ENCODE data around the gene SULF2. TPM values are rescaled to one million over a fixed set of nuclear protein-coding genes. Genes with fewer than 3 reads are reported as not detected.

The SULF2 gene
- polyA plus RNA-seq, 4 donors, result 10.3 to 40.9 (median 22.4) TPM

DNA sequence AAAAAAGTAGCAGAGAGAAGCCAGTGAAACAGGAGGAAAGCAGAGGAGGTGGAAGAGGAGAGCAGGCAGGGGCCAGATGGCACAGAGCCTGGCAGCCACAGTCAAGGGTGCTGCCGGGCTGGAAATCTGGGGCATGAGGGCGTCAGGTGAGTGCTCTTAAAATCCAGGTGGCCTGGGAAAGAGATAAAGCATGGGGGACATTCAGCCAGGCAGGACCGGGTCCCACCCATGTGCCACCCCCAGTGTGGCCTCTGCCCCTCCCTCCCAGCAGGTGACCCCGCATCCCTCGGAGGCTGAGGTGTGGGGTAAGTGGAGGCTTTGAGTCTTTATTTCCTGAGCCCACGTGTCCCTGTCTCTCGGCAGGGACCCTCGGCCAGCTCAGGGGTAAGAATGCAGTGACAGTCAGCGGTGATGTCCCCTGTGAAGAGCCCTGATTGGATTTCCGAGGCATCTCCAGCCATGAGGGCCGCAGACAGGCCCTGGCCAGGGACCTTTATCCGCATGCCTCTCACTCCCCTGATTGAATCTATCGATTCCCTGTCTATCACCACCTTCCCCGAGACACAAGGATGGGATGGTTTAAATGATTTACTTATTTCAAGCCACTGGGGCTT, 33.8 kb upstream of the SULF2 start:
- 48 to 76% (median 60%) methylated on average over 13 to 14 of the region's 14 CpGs for WGBS, 3 donors
- no peak for FAIRE-seq

DNA sequence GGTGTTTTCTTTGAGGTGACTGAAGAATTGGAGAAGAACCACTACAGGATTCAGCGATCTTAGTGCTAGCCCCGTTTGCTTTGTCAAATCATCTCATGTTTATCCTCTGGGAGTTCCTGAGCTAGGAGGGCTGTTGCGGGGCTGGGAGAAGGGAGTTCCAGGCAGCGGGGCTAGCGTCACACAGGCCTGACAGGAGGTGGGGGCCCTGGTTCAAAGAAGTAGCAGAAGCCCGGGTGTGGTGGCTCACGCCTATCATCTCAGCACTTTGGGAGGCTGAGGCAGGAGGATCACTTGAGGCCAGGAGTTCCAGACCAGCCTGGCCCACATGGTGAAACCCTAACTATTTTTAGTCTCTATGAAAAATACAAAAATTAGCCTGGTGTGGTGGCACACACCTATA, 33.2 kb upstream of the SULF2 start:
- Histone ChIP-seq H3K36me3 (ENCODE audit: control insufficient read depth in 3 of 3, insufficient read depth in 2 of 3, low read depth in 1 of 3, low read length in 3 of 3) (no peaks in the 10 kb centered on the region), H3K4me1 (ENCODE audit: control insufficient read depth in 3 of 3, insufficient read depth in 2 of 3, low read depth in 1 of 3, low read length in 2 of 3) (no peaks in the 10 kb centered on the region), H3K9me3 (ENCODE audit: control insufficient read depth in 2 of 2, insufficient read depth in 1 of 2, low read depth in 1 of 2, low read length in 1 of 2) (peaks cover 0 to 11% of the 10 kb centered on the region in 2 donors), H3K27me3 (ENCODE audit: control insufficient read depth in 3 of 3, insufficient read depth in 3 of 3, low read length in 3 of 3) (peaks cover 0 to 8% (median 2%) of the 10 kb centered on the region in 3 donors), H3K4me3 (ENCODE audit: low read depth in 1 of 3, low read length in 3 of 3) (no peak overlapping the region), H3K27ac (ENCODE audit: low read depth in 1 of 3, low read length in 2 of 3) (no peak overlapping the region)
- WGBS, 3 donors, result 62 to 68% (median 62%) methylated on average over 7 of the region's 7 CpGs
- DNase-seq (no peak), FAIRE-seq (no peak)

More for the DNA sequence above, 33.8 kb upstream of the SULF2 start:
- Histone ChIP-seq H3K9me3 (ENCODE audit: control insufficient read depth in 2 of 2, insufficient read depth in 1 of 2, low read depth in 1 of 2, low read length in 1 of 2) (peaks cover 0 to 7% of the 10 kb centered on the region in 2 donors), H3K4me3 (ENCODE audit: low read depth in 1 of 3, low read length in 3 of 3) (no peak overlapping the region), H3K4me1 (ENCODE audit: control insufficient read depth in 3 of 3, insufficient read depth in 2 of 3, low read depth in 1 of 3, low read length in 2 of 3) (no peaks in the 10 kb centered on the region), H3K27ac (ENCODE audit: low read depth in 1 of 3, low read length in 2 of 3) (no peak overlapping the region), H3K27me3 (ENCODE audit: control insufficient read depth in 3 of 3, insufficient read depth in 3 of 3, low read length in 3 of 3) (peaks cover 0 to 8% (median 2%) of the 10 kb centered on the region in 3 donors), H3K36me3 (ENCODE audit: control insufficient read depth in 3 of 3, insufficient read depth in 2 of 3, low read depth in 1 of 3, low read length in 3 of 3) (no peaks in the 10 kb centered on the region)
- no peak for DNase-seq

DNA sequence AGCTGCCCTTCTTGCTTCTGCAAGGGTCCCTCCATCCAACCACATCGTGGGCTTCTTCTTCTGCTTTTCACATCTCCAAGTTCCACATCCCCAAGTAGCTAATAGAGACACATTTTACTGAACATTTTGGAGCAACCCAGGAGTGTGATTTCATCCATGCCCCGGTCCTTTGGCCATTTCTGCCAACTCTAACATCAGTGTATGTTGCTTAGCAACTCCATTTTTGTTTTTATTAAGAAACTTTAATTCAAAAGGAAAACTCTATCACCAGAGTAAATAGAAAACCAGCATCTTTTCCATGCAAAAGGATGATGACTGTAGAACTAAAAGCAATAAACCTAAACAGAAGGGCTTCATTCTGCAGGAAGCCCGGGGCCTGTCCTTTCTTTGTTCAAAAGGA, 32.7 kb upstream of the SULF2 start:
- peaks cover 0 to 8% (median 2%) of the 10 kb centered on the region in 3 donors for H3K27me3 ChIP-seq (ENCODE audit: control insufficient read depth in 3 of 3, insufficient read depth in 3 of 3, low read length in 3 of 3)
- WGBS, 3 donors, result 31 to 49% (median 33%) methylated on average over 3 of the region's 3 CpGs
- H3K4me3 ChIP-seq (ENCODE audit: low read depth in 1 of 3, low read length in 3 of 3), result no peak overlapping the region
- H3K27ac ChIP-seq (ENCODE audit: low read depth in 1 of 3, low read length in 2 of 3), result no peak overlapping the region
- H3K9me3 ChIP-seq (ENCODE audit: control insufficient read depth in 2 of 2, insufficient read depth in 1 of 2, low read depth in 1 of 2, low read length in 1 of 2), result peaks cover 0 to 11% of the 10 kb centered on the region in 2 donors
- FAIRE-seq (no peak), DNase-seq (no peak)
- no peaks in the 10 kb centered on the region for H3K4me1 ChIP-seq (ENCODE audit: control insufficient read depth in 3 of 3, insufficient read depth in 2 of 3, low read depth in 1 of 3, low read length in 2 of 3)
- no peaks in the 10 kb centered on the region for H3K36me3 ChIP-seq (ENCODE audit: control insufficient read depth in 3 of 3, insufficient read depth in 2 of 3, low read depth in 1 of 3, low read length in 3 of 3)

DNA sequence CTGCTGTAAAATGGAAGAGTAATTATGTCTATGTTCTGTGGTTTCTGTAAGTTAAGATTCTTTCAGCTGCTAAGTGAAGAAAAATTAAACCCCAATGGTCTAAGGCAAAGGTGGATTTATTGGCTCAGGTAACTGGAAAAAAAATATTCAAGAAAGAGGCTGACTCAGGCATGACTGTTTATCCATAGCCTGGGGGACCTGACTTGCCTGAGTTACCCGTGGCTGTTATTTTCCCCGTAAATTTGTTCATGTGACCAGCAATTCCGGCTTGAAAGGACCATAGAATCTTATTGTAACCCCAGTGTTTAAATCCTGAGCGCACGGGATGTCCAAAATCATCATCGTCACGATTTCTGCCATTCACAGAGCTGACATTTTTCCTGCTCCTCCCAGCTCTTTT, 32.3 kb upstream of the SULF2 start:
- Histone ChIP-seq H3K27me3 (ENCODE audit: control insufficient read depth in 3 of 3, insufficient read depth in 3 of 3, low read length in 3 of 3) (peaks cover 0 to 8% (median 2%) of the 10 kb centered on the region in 3 donors), H3K36me3 (ENCODE audit: control insufficient read depth in 3 of 3, insufficient read depth in 2 of 3, low read depth in 1 of 3, low read length in 3 of 3) (no peaks in the 10 kb centered on the region), H3K4me3 (ENCODE audit: low read depth in 1 of 3, low read length in 3 of 3) (no peak overlapping the region), H3K9me3 (ENCODE audit: control insufficient read depth in 2 of 2, insufficient read depth in 1 of 2, low read depth in 1 of 2, low read length in 1 of 2) (peaks cover 0 to 11% of the 10 kb centered on the region in 2 donors), H3K4me1 (ENCODE audit: control insufficient read depth in 3 of 3, insufficient read depth in 2 of 3, low read depth in 1 of 3, low read length in 2 of 3) (no peaks in the 10 kb centered on the region), H3K27ac (ENCODE audit: low read depth in 1 of 3, low read length in 2 of 3) (no peak overlapping the region)
- 82 to 84% (median 83%) methylated on average over 7 of the region's 7 CpGs for WGBS, 3 donors
- FAIRE-seq (no peak), DNase-seq (no peak)

DNA sequence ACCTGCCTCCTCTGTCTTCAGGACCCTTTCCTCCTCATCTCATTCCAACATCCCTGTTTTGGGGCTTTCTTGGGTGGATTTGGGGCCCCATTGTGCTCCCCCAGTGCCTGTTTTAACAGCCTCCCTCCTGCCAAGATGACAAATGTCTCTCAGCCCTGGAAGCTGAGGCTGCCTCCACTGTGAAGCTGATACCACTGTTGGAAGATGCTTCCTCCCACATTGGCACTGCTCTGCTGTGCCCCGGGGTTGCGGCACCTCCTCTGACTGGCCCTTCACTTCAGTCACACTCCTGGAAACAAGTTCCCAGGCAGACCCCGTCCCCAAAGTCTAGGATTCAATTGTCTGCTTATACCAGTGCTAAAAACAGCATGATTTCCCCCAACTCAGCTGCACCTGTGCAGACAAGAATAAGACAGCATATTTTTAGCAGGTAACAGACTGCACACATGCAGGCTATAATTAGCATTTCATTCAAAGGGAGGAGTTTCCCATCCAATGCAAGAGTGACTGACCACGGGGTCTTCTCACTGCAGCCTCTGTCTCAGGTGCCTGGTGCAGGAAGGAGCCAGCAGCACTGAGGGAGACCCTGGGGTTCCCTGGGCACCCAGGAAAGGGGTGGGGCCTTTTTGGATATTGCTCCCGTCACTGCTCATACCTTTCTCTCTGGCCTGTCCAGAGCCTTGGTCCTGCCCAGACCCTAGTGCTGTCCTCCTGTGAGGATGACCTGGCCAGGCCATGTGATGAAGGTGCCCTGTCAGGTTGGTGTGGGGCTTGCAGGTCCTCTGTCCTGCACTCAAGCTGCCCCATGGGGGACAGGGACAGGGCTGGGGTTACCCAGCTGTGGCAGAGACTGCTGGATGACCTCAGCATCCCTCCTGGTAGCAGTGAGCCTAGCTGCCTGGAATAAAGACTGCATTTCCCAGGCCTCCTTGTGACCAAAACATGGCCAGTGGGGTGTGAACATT, 31.5 kb upstream of the SULF2 start:
- Histone ChIP-seq H3K9me3 (ENCODE audit: control insufficient read depth in 2 of 2, insufficient read depth in 1 of 2, low read depth in 1 of 2, low read length in 1 of 2) (peaks cover 0 to 11% of the 10 kb centered on the region in 2 donors), H3K36me3 (ENCODE audit: control insufficient read depth in 3 of 3, insufficient read depth in 2 of 3, low read depth in 1 of 3, low read length in 3 of 3) (no peaks in the 10 kb centered on the region), H3K27me3 (ENCODE audit: control insufficient read depth in 3 of 3, insufficient read depth in 3 of 3, low read length in 3 of 3) (peaks cover 0 to 5% (median 2%) of the 10 kb centered on the region in 3 donors), H3K4me1 (ENCODE audit: control insufficient read depth in 3 of 3, insufficient read depth in 2 of 3, low read depth in 1 of 3, low read length in 2 of 3) (no peaks in the 10 kb centered on the region), H3K27ac (ENCODE audit: low read depth in 1 of 3, low read length in 2 of 3) (no peak overlapping the region), H3K4me3 (ENCODE audit: low read depth in 1 of 3, low read length in 3 of 3) (no peak overlapping the region)
- DNase-seq, result no peak
- FAIRE-seq, result no peak
- 46 to 61% (median 54%) methylated on average over 5 of the region's 5 CpGs for WGBS, 3 donors

DNA sequence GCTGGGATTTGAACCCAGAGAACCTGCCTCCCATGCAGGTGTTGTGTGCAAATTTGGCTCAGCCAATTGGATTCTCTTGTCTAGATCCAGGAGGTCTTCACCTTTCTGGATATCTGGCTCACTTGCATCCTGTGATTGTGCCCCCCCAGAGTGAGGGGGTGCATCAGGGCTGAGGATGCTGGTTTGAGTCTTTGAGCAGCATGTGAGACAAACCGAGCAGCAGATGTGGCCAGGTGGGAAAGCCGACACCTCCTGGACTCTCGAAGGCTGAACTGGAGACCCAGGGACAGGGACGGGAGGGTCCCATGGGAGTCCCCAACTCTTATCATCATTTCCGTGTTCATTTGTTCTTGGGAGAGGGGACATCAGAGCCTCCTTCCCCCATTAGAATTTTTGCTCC, 30.6 kb upstream of the SULF2 start:
- no peak overlapping the region for H3K27ac ChIP-seq (ENCODE audit: low read depth in 1 of 3, low read length in 2 of 3)
- H3K4me3 ChIP-seq (ENCODE audit: low read depth in 1 of 3, low read length in 3 of 3), result no peak overlapping the region
- peaks cover 0 to 11% of the 10 kb centered on the region in 2 donors for H3K9me3 ChIP-seq (ENCODE audit: control insufficient read depth in 2 of 2, insufficient read depth in 1 of 2, low read depth in 1 of 2, low read length in 1 of 2)
- no peak for DNase-seq
- no peaks in the 10 kb centered on the region for H3K36me3 ChIP-seq (ENCODE audit: control insufficient read depth in 3 of 3, insufficient read depth in 2 of 3, low read depth in 1 of 3, low read length in 3 of 3)
- no peaks in the 10 kb centered on the region for H3K4me1 ChIP-seq (ENCODE audit: control insufficient read depth in 3 of 3, insufficient read depth in 2 of 3, low read depth in 1 of 3, low read length in 2 of 3)
- H3K27me3 ChIP-seq (ENCODE audit: control insufficient read depth in 3 of 3, insufficient read depth in 3 of 3, low read length in 3 of 3), result peaks cover 0 to 7% (median 4%) of the 10 kb centered on the region in 3 donors
- 52 to 79% (median 60%) methylated on average over 5 of the region's 5 CpGs for WGBS, 3 donors
- no peak for FAIRE-seq

DNA sequence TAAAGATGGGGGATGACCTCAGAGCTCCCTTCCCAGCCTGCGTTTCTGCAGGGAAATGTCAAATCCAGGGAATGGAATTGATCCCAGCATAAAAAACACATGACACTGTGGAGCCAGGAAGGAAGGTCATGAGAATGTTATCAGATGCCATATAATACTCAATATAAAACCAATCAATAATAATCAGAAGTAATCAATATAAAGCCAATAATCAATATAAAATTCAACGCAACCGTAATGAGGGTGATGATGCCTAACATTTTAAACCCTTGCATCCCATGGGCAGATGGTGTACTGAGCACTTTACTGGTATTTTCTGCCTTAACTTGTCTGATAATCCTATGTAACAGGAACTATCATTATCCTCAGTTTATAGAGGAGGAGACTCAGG, 30.1 kb upstream of the SULF2 start:
- Histone ChIP-seq H3K4me3 (ENCODE audit: low read depth in 1 of 3, low read length in 3 of 3) (no peak overlapping the region), H3K36me3 (ENCODE audit: control insufficient read depth in 3 of 3, insufficient read depth in 2 of 3, low read depth in 1 of 3, low read length in 3 of 3) (no peaks in the 10 kb centered on the region), H3K27ac (ENCODE audit: low read depth in 1 of 3, low read length in 2 of 3) (no peak overlapping the region), H3K9me3 (ENCODE audit: control insufficient read depth in 2 of 2, insufficient read depth in 1 of 2, low read depth in 1 of 2, low read length in 1 of 2) (peaks cover 0 to 11% of the 10 kb centered on the region in 2 donors), H3K4me1 (ENCODE audit: control insufficient read depth in 3 of 3, insufficient read depth in 2 of 3, low read depth in 1 of 3, low read length in 2 of 3) (no peaks in the 10 kb centered on the region), H3K27me3 (ENCODE audit: control insufficient read depth in 3 of 3, insufficient read depth in 3 of 3, low read length in 3 of 3) (peaks cover 0 to 8% (median 5%) of the 10 kb centered on the region in 3 donors)
- FAIRE-seq (no peak), DNase-seq (no peak)
- 67 to 80% (median 77%) methylated on average over 3 of the region's 3 CpGs for WGBS, 3 donors

DNA sequence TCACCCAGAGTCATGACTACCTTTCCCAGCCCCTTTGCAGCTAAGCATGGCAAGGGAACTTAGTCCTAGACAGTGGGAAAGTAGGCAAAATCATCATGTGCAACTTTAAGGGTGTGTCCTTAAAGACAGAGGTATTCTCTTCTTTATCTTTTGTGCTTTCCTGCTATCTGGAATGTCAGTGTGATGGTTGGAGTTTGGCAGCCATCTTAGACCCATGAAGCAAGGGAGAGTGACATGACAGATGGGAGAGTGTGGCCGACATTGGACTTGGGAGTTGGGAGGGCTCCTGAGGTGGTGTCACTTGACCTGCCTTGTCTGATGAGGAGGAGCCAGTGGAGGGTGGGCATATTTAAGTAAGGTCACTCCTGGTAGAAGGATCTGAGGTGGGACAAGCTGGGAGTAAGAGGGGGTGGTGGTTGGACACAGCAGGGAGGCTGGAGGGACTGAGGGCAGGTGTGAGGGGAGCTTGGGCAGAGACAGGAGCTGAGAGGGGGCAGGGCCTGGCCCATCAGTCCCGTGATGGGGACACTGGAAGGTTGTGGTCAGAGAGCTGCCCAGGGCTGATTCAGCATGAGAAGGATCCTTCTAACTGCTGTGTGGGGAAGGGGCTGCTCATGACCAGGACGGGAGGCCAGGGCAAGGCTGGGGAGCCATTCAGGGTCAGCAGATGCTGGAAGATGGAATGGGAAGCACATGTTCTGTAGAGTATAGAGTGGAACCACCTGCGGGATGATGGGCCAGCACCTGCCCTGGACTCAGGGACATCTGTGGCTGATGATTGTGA, 29.5 kb upstream of the SULF2 start:
- H3K4me3 ChIP-seq (ENCODE audit: low read depth in 1 of 3, low read length in 3 of 3), result no peak overlapping the region
- no peak overlapping the region for H3K27ac ChIP-seq (ENCODE audit: low read depth in 1 of 3, low read length in 2 of 3)
- H3K36me3 ChIP-seq (ENCODE audit: control insufficient read depth in 3 of 3, insufficient read depth in 2 of 3, low read depth in 1 of 3, low read length in 3 of 3), result no peaks in the 10 kb centered on the region
- 63 to 82% (median 65%) methylated on average over 4 of the region's 4 CpGs for WGBS, 3 donors
- peaks cover 0 to 11% of the 10 kb centered on the region in 2 donors for H3K9me3 ChIP-seq (ENCODE audit: control insufficient read depth in 2 of 2, insufficient read depth in 1 of 2, low read depth in 1 of 2, low read length in 1 of 2)
- H3K4me1 ChIP-seq (ENCODE audit: control insufficient read depth in 3 of 3, insufficient read depth in 2 of 3, low read depth in 1 of 3, low read length in 2 of 3), result no peaks in the 10 kb centered on the region
- no peak for DNase-seq
- peaks cover 0 to 12% (median 5%) of the 10 kb centered on the region in 3 donors for H3K27me3 ChIP-seq (ENCODE audit: control insufficient read depth in 3 of 3, insufficient read depth in 3 of 3, low read length in 3 of 3)
- FAIRE-seq, result no peak
